HEK293T (cell line): ENCODE data around the gene CLEC2D.
"Not testable (repeated sequence)": the region's sequence is repeated elsewhere in the genome, so short reads cannot be mapped to it uniquely, and the experiment has no call there.

Experiments used
- CTCF ChIA-PET: fragments of 350-600 bp; formaldehyde crosslinking; extraction: SDS; loops from one replicate; lab custom pipeline; 2021; ENCODE audit warnings: antibody characterized with exemption, inconsistent platforms; lab: Yijun Ruan, JAX
- POLR2A ChIA-PET: fragments of 350-600 bp; formaldehyde crosslinking; extraction: SDS; loops from one replicate; lab custom pipeline; 2020; ENCODE audit warnings: antibody characterized with exemption, inconsistent platforms; lab: Yijun Ruan, JAX
- DNase-seq: peaks from one replicate; pipeline ENCODE4 v3.0.0; 2012; ENCODE audit warnings: mixed read lengths; ENCODE audit errors: extremely low spot score
- ARNT ChIP-seq: fragments of 450-650 bp; IDR thresholded peaks from 2 replicates; pipeline ENCODE4 v1.6.1; 2017; ENCODE audit warnings: mild to moderate bottlenecking
- BHLHE40 ChIP-seq: fragments of 450-650 bp; IDR thresholded peaks from 2 replicates; pipeline ENCODE4 v1.6.1; 2016; ENCODE audit warnings: mild to moderate bottlenecking, moderate library complexity, borderline replicate concordance
- CTBP1 ChIP-seq: fragments of 450-650 bp; IDR thresholded peaks from 2 replicates; pipeline ENCODE4 v1.6.1; 2016; ENCODE audit warnings: borderline replicate concordance
- ELF4 ChIP-seq: fragments of 450-650 bp; IDR thresholded peaks from 2 replicates; pipeline ENCODE4 v1.6.1; 2017; ENCODE audit warnings: antibody characterized with exemption
- FOXA1 ChIP-seq: fragments of 450-650 bp; IDR thresholded peaks from 2 replicates; pipeline ENCODE4 v1.6.1; 2016; ENCODE audit warnings: mild to moderate bottlenecking
- FOXK2 ChIP-seq: fragments of 450-650 bp; IDR thresholded peaks from 2 replicates; pipeline ENCODE4 v1.6.1; 2016; ENCODE audit warnings: mild to moderate bottlenecking
- FOXM1 ChIP-seq: fragments of 450-650 bp; IDR thresholded peaks from 2 replicates; pipeline ENCODE4 v1.6.1; 2017; ENCODE audit warnings: mild to moderate bottlenecking, borderline replicate concordance
- HDGF ChIP-seq: fragments of 450-650 bp; IDR thresholded peaks from 2 replicates; pipeline ENCODE4 v1.6.1; 2017; ENCODE audit warnings: antibody characterized with exemption, borderline replicate concordance
- L3MBTL2 ChIP-seq: fragments of 450-650 bp; conservative IDR thresholded peaks from 2 replicates; pipeline ENCODE4 v1.6.1; 2016; ENCODE audit warnings: mild to moderate bottlenecking
- LEF1 ChIP-seq: fragments of 450-650 bp; IDR thresholded peaks from 2 replicates; pipeline ENCODE4 v1.6.1; 2017; ENCODE audit warnings: mild to moderate bottlenecking, borderline replicate concordance
- NFRKB ChIP-seq: fragments of 450-650 bp; IDR thresholded peaks from 2 replicates; pipeline ENCODE4 v1.6.1; 2016; ENCODE audit warnings: mild to moderate bottlenecking, moderate library complexity
- SP1 ChIP-seq: fragments of 450-650 bp; IDR thresholded peaks from 2 replicates; pipeline ENCODE4 v1.6.1; 2017
- SUZ12 ChIP-seq: fragments of 450-650 bp; IDR thresholded peaks from 2 replicates; pipeline ENCODE4 v1.6.1; 2016; ENCODE audit warnings: mild to moderate bottlenecking
- TARDBP ChIP-seq: fragments of 450-650 bp; IDR thresholded peaks from 2 replicates; pipeline ENCODE4 v1.6.1; 2016
- ZNF384 ChIP-seq: fragments of 450-650 bp; IDR thresholded peaks from 2 replicates; pipeline ENCODE4 v1.6.1; 2016
- TF ChIP-seq, protein P1 (sequence below): fragments of 450-650 bp; IDR thresholded peaks from 2 replicates; pipeline ENCODE4 v1.6.1; 2016

Gene CLEC2D

DNA sequence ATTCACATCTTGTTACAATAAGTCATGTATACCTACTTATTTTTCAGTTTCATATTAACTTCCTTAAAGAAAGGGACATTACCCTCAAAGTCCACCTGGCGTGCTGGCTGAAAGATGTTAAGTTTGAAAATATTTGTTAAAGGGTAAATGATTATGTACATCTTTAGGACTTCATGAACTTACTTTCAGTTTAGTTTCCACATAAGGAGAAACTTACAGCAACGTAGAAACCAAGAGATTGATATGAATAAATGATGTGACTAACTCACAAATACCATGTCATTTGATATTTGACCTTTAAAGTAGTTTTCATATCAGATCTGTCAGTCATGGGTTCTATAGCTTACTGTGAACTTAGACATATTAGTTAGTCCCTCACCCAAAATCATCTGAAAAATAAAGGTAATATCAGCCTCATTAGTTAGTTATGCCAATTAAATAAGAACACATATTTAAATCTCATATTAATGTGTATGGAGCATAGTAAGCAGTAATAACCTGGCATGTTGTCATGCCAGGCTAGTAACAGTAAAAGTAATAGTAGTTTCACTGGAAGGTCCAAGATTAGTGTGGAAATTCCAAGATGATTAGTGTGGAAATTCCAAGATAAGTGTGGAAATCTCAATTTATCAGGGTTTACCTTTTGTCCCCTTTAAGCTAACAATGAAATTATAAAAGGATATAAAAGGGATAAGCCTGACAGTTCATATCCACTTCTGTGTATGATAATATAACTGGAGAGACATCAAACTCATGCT, 1.9 kb upstream of the CLEC2D start:
- TF ChIP-seq CTBP1 (no peak), ARNT (no peak), FOXK2 (no peak), SUZ12 (no peak), FOXA1 (no peak), HDGF (no peak), TARDBP (no peak), FOXM1 (no peak), NFRKB (no peak), BHLHE40 (no peak), ZNF384 (no peak), SP1 (no peak), ELF4 (no peak), LEF1 (no peak), L3MBTL2 (no peak)
- TF ChIP-seq, protein P1, sequence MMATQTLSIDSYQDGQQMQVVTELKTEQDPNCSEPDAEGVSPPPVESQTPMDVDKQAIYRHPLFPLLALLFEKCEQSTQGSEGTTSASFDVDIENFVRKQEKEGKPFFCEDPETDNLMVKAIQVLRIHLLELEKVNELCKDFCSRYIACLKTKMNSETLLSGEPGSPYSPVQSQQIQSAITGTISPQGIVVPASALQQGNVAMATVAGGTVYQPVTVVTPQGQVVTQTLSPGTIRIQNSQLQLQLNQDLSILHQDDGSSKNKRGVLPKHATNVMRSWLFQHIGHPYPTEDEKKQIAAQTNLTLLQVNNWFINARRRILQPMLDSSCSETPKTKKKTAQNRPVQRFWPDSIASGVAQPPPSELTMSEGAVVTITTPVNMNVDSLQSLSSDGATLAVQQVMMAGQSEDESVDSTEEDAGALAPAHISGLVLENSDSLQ: no peak
- DNase-seq: no peak
- ChIA-PET CTCF (no interaction called here), POLR2A (no interaction called here)

DNA sequence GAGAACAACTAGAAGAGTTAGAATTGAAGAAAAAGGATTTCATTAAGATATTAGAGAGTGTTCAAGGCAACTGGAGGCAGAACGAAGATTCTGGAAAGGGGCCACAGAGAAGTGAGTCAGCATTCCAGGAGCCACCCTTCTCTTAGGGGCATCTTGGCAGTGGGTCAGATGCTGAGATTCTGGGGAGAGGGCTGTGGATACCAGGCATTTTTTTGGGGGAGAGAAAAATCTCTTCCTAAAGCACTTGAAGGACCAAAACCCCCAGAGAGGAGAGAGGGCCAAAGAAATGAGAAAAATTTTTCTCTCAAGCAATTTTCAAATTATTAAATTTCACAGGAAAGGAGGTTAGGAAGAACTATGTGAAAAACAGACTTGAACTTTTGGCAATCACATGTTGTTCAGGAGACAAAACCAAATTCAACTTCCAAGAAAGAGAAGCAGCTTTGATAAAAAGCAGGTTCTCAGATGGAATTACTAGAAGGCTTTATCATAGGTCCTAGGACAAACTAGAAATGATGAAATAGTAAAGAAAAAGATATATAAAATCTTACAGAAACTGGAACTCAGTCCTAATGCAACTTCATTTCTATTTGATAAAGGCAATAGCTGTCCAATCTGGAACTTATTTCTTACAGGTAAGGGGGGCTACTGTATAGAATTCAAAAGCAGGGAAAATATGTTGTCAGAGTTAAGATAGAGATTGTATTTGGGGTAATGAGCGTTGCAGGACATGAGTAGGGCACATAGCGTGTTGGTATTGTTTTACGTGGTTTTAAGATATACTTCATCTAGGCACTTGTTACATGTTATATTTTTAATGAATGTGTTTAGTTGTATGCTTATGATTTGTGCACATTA, 1.1 kb upstream of the CLEC2D start:
- POLR2A ChIA-PET: no interaction called here
- CTCF ChIA-PET: no interaction called here
- DNase-seq: no peak
- TF ChIP-seq FOXM1: no peak

DNA sequence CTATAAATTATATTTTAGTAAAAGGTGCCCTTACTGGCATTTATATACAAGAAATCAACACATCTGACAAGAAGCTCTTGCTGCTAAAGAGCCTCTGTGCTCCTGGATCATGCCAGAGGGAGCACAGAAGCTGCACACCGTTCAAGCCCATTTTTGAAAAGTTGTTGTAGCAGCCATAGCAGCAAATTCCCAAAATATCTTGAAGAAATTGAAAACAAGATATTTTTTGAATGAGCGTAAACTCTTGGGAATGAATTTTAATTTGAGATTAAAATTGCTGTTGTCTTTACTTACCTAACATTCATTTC, 540 bp upstream of the CLEC2D start:
- CTCF ChIA-PET: no interaction called here
- no peak for DNase-seq
- POLR2A ChIA-PET: no interaction called here
- TF ChIP-seq FOXK2 (no peak), ELF4 (no peak), LEF1 (no peak), SP1 (no peak), L3MBTL2 (no peak), HDGF (no peak), ZNF384 (no peak), ARNT (no peak), FOXM1 (no peak)
- TF ChIP-seq, protein P1: no peak

DNA sequence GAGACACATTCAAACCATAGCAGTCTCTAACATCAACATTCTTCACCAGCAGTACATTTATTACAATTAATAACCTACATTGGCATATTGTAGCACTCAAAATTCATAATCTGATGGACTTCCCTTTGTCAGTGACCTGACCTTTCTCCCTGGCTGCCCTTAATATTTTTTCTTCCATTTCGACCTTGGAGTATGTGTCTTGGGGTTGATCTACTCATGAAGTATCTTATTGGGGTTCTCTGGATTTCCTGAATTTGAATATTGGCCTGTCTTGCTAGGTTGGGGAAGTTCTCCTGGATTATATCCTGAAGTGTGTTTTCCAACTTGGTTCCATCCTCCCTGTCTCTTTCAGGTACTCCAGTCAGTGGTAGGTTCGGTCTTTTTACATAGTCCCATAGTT, 2.8 kb downstream of the CLEC2D start:
- CTCF ChIA-PET: not testable (repeated sequence)

DNA sequence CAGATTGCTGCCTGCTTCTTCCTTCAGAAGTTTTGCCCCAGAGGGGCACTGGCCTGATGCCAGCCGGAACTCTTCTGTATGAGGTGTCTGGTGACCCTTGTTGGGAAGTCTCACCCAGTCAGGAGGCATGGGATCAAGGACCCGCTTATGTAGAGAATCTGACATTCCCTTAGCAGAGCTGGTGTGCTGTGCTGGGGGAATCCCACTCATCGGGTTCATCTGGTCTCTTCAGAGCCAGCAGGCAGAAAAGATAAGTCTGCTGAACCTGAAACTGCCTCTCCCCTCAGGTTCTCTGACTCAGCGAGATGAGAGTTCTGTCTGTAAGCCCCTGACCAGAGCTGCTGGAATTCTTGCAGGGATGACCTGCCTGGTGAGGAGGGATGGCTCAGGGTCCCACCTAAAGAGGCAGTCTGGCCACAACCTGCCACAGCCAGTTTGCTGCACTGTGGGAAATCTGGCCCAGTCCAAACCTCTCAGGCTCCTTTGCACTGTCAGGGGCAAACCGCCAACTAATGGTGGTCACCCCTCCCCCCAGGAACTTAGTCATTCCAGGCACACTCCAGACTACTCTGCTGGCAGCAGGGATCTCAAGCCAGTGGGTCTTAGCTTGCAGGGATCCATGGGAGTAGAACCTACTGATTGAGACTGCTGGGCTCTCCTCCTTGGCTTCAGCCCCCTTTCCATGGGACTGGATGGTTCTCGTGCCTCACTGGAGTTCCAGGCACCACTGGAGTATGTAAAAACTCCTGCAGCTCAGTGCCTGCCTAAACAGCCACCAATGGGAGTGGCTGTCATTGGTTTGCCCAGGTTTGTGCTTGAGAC, 4.1 kb downstream of the CLEC2D start:
- no peak for DNase-seq
- POLR2A ChIA-PET: interaction anchor here (0.9 kb wide), 1 partner anchor 25 kb away, joined by 3 read pairs; no protein-coding TSS in a partner anchor
- CTCF ChIA-PET: no interaction called here
- TF ChIP-seq FOXM1 (no peak), SP1 (no peak), FOXK2 (no peak), LEF1 (no peak), HDGF (no peak), ZNF384 (no peak), FOXA1 (no peak), SUZ12 (no peak), NFRKB (no peak), ARNT (no peak), ELF4 (no peak), TARDBP (no peak), L3MBTL2 (no peak), BHLHE40 (no peak), CTBP1 (no peak)
- TF ChIP-seq, protein P1: no peak

More for the DNA sequence above, 2.8 kb downstream of the CLEC2D start:
- DNase-seq, POLR2A ChIA-PET: not testable (repeated sequence)

DNA sequence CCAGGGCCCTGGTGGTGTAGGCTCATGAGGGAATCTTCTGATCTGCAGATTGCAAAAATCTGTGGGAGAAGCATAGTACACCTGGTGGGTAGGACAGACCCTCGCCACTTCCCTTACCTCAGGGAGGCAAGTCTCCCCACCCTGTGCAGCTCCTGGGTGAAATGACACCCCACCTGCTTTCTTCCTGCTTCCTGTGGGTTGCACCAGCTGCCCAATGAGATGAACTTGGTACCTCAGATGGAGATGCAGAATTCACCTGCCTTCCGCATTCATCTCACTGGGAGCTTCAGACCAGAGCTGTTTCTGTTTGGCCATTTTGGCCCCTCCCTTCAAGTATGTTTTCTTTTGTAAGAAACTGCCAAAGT, 4.7 kb downstream of the CLEC2D start:
- POLR2A ChIA-PET: no interaction called here
- CTCF ChIA-PET: no interaction called here
- DNase-seq: no peak
- TF ChIP-seq ARNT (no peak), ELF4 (no peak), L3MBTL2 (no peak), BHLHE40 (no peak), FOXK2 (no peak), SUZ12 (no peak), FOXM1 (no peak), TARDBP (no peak)
- TF ChIP-seq, protein P1: no peak

DNA sequence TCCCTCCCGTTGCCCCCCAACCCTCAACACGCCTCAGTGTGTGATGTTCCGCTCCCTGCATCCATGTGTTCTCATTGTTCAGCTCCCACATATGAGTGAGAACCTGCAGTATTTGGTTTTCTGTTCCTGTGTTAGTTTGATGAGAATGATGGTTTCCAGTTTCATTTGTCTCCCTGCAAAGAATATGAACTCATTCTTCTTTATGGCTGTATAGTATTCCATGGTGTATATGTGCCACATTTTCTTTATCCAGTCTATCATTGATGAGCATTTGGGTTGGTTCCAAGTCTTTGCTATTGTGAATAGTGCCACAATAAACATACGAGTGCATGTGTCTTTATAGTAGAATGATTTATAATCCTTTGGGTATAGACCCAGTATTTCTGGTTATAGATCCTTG, 13.0 kb downstream of the CLEC2D start:
- DNase-seq, CTCF ChIA-PET: not testable (repeated sequence)
- POLR2A ChIA-PET: interaction anchor here (1.4 kb wide), 1 partner anchor 35 kb away, joined by 5 read pairs; no protein-coding TSS in a partner anchor

DNA sequence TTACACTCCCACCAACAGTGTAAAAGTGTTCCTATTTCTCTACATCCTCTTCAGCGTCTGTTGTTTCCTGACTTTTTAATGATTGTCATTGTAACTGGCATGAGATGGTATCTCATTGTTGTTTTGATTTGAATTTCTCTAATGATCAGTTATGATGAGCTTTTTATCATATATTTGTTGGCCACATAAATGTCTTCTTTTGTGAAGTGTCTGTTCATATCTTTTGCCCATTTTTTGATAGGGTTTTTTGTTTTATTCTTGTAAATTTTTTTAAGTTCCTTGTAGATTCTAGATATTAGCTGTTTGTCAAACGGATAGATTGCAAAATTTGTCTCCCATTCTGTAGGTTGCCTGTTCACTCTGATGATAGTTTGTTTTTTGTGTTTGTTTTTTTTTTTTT, 13.4 kb downstream of the CLEC2D start:
- POLR2A ChIA-PET, CTCF ChIA-PET, DNase-seq: not testable (repeated sequence)

DNA sequence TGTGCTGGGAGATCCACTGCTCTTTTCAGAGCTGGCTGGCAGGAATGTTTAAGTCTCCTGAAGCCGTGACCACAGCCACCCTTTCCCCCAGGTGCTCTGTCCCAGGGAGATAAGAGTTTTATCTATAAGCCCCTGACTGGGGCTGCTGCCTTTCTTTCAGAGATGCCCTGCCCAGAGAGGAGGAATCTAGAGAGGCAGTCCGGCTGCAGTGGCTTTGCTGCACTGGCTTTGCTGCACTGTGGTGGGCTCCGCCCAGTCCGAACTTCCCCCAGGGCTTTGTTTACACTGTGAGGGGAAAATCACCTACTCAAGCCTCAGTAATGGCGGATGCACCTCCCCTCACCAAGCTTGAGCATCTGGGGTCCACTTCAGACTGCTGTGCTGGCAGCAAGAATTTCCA, 15.9 kb downstream of the CLEC2D start:
- CTCF ChIA-PET, POLR2A ChIA-PET, DNase-seq: not testable (repeated sequence)
